Renal cortical epithelial cell (primary cell): ENCODE measurements around the gene FAU. TPM values are rescaled to one million over a fixed set of nuclear protein-coding genes. Genes with fewer than 3 reads are reported as not detected.

ENCODE experiments used
- DNase-seq: peaks from one replicate; pipeline ENCODE4 v3.0.0-alpha.2; 2011; ENCODE audit warnings: low read depth
- total RNA-seq: library from RNA; depleted of rRNA; stranded (reverse); fragments of >200 nt; gene quantifications from 2 replicates; pipeline ENCODE4 v1.2.3, GENCODE V29; 2014

Gene FAU
- total RNA-seq, 1 donor from 2014 or later = 166 TPM

GRCh38 chr11:65108469-65109123, 13.3 kb downstream of the FAU start:
- no peak for DNase-seq

GRCh38 chr11:65107751-65108468, 14.0 kb downstream of the FAU start:
- DNase-seq = no peak

GRCh38 chr11:65107078-65107477, 14.9 kb downstream of the FAU start:
- DNase-seq = no peak

DNA sequence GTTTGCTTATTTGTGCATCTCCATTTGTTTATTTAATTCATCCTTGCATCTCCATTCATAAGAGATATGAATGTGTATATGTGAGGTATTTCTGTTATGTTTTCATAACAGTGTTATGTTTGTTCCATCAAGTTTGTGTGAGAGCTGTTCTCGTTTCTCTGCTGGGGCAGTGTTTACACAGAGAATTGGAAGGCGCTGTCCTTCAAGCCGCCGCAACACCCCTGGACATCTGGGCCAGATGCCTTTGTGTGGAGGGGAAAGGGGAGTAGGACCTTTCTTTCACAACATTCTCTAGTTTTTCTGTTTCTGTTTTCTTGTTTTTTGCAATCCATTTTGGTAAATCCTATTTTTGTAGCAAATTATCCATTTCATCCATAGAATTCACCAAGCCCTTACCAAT, 17.3 kb downstream of the FAU start:
- no peak for DNase-seq

DNA sequence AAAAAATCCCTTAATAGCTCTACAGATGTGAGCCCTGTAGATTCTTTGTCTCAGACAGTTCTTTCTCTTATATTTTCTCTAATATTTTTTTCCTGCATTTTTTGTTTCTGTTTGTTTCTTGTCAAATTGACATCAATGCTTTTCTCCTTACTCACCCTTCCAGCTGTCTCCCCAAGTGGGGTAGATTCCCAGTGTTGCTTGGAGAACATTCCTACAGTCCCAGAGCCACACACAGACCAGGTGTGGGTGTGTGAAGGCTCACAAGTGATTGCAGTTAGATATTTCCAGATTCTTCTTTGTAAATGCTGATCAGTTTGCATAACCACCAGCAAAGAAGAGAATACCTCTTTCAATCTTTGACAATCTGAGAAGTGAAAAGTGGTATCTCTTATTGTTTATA, 18.5 kb downstream of the FAU start:
- DNase-seq = no peak

- DNase-seq = no peak
These were observed 19.5 kb downstream of the FAU start for GRCh38 chr11:65102142-65103095.

DNA sequence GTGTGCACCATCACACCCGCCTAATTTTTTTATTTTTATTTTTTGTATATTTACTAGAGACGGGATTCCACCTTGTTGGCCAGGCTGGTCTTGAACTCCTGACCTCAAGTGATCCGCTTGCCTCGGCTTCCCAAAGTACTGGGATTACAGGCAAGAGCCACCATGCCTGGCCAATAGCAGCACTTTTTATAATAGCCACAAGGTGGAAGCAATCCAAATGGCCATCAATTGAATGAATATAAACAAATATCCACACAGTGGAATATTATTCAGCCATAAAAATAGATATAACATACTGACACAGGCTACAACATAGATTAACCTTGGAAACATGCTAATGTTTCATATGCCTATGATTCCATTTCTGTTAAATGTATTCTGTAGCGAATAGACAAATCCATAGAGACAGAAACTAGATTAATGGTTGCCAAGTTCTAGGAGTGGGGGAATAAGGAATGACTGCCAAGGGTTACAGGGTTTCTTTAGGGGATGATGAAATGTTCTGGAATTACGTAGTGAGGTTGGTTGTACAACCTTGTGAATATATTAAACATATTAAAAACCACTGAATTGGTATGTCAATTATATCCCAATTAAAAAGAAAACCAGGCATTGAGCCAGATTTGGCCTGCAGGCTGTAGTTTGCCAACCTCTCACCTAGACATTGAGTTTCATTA, 21.1 kb downstream of the FAU start:
- DNase-seq = no peak

DNA sequence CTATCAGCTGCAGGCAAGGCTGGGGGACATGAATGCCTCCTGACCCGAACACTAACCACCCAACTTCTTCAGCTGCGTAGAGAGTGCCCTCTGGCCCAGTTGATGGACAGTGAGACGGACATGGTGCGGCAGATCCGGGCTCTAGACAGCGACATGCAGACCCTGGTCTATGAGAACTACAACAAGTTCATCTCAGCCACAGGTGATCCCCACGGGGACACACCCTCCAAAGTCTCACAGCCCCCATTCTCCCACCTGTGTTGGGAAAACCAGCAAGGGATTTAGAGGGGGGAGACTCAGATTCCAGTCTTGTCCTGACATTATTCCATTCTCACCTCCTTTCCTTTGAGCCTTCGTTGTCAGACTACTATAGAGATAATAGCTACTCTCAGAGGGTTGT, 25.0 kb downstream of the FAU start:
- no peak for DNase-seq

DNA sequence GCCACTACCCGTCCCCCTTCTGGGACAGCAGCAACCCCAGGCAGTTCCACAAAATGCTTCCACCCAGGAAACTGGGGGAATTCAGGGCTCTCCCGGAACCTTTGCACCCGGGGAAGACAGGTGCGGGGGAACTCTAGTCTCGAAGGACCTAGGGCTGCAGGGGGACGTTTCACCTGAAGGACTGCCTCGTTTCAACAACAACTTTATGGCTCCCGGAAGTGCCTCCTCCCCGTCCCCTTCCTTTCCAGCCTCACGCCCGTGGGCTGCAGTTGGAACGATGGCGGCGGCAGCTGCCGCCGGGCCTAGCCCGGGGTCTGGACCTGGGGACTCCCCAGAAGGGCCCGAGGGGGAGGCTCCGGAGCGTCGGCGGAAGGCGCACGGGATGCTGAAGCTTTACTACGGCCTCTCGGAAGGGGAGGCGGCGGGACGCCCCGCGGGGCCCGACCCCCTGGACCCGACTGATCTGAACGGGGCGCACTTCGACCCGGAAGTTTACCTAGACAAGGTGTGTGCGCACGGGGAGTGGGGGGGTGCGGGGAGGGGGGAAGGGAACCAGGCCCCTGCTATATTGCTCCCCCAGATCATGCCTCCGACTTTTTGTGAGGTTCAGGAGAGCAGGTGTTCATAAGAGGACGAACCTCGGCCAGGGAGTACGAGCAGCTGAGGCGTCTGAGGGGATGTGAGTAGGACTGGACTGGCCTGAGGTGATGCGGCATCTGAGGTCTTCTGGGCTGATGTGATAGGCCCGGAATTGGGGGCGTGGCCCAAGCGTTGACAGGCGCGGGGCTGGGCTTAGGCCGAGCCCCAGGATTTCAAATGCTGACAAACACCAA, 25.7 kb downstream of the FAU start, which contains the start of gene VPS51:
Gene VPS51, plus strand, starts transcription at position 241 of the 833 bp plus-strand sequence. Its CDS starts 37 bp downstream, at position 278.
- peak; percentile 77 for DNase-seq

DNA sequence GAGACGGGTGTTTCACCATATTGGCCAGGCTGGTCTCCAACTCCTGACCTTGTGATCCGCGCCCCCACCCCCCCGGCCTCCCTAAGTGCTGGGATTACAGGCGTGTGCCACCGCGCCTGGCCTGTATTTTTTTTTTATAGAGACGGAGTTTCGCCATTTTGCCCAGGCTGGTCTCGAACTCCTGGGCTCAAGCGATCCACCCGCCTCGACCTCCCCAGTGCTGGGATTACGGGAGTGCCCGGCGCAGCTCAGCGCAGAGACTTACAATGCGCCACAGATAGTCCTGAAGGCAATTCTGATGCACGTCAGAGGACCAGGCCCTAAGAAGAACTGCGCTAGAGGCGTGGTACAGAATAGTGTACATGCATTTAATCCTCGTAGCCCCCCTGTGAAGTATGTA, 26.5 kb downstream of the FAU start:
- DNase-seq = no peak

- no peak for DNase-seq
These were observed 31.3 kb downstream of the FAU start for GRCh38 chr11:65090628-65091027.

DNA sequence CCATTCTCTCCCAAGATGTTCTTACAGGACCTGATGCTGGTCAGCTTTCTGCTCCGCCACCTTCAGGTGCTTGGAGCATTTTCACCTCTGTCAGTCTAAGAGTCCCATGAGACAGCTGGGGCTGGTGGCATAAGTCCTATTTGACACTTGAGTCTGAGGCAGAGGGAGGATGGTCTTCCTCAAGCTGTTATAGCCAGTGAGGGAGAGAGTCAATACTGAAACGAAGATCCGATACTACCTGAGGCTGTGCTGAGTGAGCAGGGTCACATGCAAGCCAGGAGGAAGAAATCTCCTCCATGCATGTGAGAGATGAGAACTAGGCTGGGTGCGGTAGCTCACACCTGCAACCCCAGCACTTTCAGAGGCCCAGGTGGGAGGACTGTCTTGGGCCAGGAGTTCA, 32.3 kb downstream of the FAU start:
- DNase-seq = no peak

- no peak for DNase-seq
These were observed 34.1 kb downstream of the FAU start for GRCh38 chr11:65087827-65088226.

- no peak for DNase-seq
These were observed 34.7 kb downstream of the FAU start for GRCh38 chr11:65087216-65087615.

DNA sequence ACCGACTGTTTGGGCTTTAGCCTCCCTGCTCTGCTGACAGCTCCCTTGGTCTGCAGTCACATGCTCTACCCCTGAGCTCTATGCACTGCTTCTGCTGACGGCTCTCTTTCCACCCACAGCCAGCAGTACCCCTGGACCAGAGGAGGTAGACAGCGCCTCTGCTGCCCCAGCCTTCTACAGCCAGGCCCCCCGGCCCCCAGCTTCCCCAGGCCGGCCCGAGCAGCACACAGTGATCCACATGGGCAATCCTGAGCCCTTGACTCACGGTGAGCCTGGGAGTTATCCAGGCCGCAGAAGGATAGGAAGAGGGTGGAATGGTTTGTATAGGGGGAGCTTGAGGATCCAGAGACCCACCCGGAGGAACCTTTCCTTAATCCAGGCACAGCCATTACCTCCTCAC, 35.1 kb downstream of the FAU start:
- no peak for DNase-seq

GRCh38 chr11:65085446-65085845, 36.5 kb downstream of the FAU start:
- no peak for DNase-seq

DNA sequence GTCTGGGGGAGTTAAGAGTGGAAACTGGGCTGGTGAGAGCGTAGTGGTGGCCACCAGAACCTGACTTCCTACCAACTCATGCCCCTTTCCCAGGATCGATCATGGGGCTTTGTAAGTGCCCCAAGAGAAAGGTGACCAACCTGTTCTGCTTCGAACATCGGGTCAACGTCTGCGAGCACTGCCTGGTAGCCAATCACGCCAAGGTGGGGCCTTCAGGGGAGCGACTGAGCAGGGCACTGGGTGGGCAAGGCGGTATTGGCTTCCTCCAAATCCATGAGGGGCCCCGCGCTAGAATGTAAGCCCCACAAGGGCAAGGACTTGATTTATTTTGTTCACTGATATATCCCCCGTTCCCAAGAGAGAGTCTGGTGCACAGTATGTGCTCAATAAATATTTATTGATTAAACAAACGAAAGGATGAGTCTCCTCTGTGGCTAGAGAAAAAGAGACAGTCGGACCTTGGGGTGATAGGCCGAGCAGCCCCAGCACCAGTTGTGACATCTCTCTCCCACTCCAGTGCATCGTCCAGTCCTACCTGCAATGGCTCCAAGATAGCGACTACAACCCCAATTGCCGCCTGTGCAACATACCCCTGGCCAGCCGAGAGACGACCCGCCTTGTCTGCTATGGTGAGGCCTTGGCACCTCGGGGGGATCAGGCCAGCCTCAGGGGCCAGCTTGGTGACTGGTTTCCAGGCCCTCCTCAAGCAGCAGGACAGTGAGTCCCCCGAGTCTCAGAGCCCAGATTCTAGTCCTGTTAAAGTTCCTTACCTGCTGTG, 37.1 kb downstream of the FAU start:
- no peak for DNase-seq

DNA sequence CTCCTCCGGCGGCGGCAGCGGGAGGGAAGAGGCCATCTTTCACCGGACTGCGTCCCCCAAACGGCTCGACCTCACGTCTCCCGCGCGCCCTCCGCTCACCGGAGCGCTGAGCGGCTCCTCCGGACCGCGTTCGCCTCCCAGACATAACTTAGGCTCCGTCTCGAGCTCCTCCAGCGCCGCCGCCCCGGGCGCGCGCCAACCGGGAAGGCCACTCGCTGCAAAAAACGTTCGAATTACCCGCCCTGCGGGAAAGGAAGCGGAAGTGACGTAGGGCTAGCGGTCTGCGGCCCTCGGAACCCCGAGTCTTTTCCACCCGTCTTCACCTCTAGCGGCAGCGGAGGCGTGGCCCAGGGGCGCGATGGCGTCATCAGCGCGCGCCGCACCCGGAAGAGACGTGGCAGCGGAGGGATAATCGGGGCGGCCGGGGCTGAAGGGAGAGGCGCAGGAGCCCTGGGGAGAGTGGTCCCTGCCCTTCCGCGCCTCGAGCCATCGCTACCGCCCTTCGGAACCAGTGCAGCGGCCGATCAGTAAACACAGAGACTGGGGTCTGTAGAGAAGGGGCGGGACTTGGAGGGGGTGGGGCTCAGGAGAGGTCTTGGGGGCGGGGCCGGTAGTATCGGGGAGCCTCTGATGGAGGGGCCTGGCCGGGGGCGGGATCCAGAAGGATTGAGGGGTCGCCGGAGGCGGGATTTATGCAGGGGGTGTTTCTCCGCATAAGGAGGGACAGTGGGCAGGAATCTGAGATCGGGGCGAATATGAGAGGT, 37.9 kb downstream of the FAU start, which contains the start of the genes CDCA5 and ZFPL1:
Gene CDCA5, minus strand, starts transcription at position 207 of the 764 bp plus-strand sequence. Its CDS starts 62 bp downstream, at position 145.
Gene ZFPL1, plus strand, starts transcription at position 389 of the 764 bp plus-strand sequence. CDS start 477 bp downstream, outside the sequence.
- peak; percentile 86 for DNase-seq
